DND-41 (cell line): ENCODE results near the gene SCLT1.

Experiments
- ATAC-seq: fragments of 200-7000 bp; cut with Tn5 transposase; 3 replicates; pipeline ENCODE4 v1.9.1; 2021; ENCODE audit warnings: low read depth; ENCODE audit not compliant: insufficient read depth
- DNase-seq: peaks from one replicate; pipeline ENCODE4 v3.0.0-alpha.2; 2020
- H2AFZ ChIP-seq: 2 replicates; pipeline ENCODE4 v1.6.0; 2012; ENCODE audit warnings: low read depth, low read length
- H3K27ac ChIP-seq: 2 replicates; pipeline ENCODE4 v1.5.1; 2012; ENCODE audit warnings: low read length, inconsistent platforms
- H3K27me3 ChIP-seq: fragments of 200-600 bp; sonication (generic); 2 replicates; pipeline ENCODE4 v1.6.0; 2012; ENCODE audit warnings: low read length, mild to moderate bottlenecking, inconsistent platforms; ENCODE audit not compliant: insufficient read depth, poor library complexity
- H3K36me3 ChIP-seq: 2 replicates; pipeline ENCODE4 v1.5.1; 2012; ENCODE audit warnings: low read length, inconsistent platforms; ENCODE audit not compliant: insufficient read depth
- H3K4me1 ChIP-seq: 2 replicates; pipeline ENCODE4 v1.5.1; 2012; ENCODE audit warnings: mild to moderate bottlenecking, low read length; ENCODE audit not compliant: insufficient read depth
- H3K4me2 ChIP-seq: 2 replicates; pipeline ENCODE4 v1.6.0; 2012; ENCODE audit warnings: mild to moderate bottlenecking, moderate library complexity, low read length, inconsistent platforms; ENCODE audit not compliant: insufficient read depth
- H3K4me3 ChIP-seq, 2 experiments: fragments of 200-600 bp in 1 of 2; shearing (Covaris generic) in 1 of 2; 2 replicates each; pipeline ENCODE4 v1.5.1; 2012 to 2016; ENCODE audit warnings: inconsistent platforms in 2 of 2, low read length in 2 of 2, mild to moderate bottlenecking in 2 of 2, low read depth in 1 of 2, moderate library complexity in 1 of 2
- H3K79me2 ChIP-seq: 2 replicates; pipeline ENCODE4 v1.6.0; 2012; ENCODE audit warnings: low read length, inconsistent platforms; ENCODE audit not compliant: insufficient read depth
- H3K9ac ChIP-seq: 2 replicates; pipeline ENCODE4 v1.6.0; 2012; ENCODE audit warnings: low read depth, mild to moderate bottlenecking, inconsistent platforms, low read length, moderate library complexity
- H3K9me3 ChIP-seq: 2 replicates; pipeline ENCODE4 v1.5.1; 2012; ENCODE audit warnings: low read length, moderate library complexity, mild to moderate bottlenecking, inconsistent platforms; ENCODE audit not compliant: insufficient read depth, severe bottlenecking
- H4K20me1 ChIP-seq: 2 replicates; pipeline ENCODE4 v1.6.0; 2012; ENCODE audit warnings: low read length; ENCODE audit not compliant: insufficient read depth
- CTCF ChIP-seq: IDR thresholded peaks from 2 replicates; pipeline ENCODE4 v1.5.1; 2012; ENCODE audit warnings: borderline replicate concordance, low read length, moderate library complexity, mild to moderate bottlenecking; ENCODE audit not compliant: poor library complexity, severe bottlenecking; ENCODE audit errors: extremely low read depth
- EZH2 ChIP-seq: IDR thresholded peaks from 3 replicates; pipeline ENCODE4 v1.6.1; 2012; ENCODE audit warnings: borderline replicate concordance, low read depth, mild to moderate bottlenecking, moderate library complexity, low read length, inconsistent platforms; ENCODE audit not compliant: severe bottlenecking

SCLT1 gene

GRCh38 chr4:128841402-128841801 is 251.9 kb downstream of the SCLT1 start:
- Histone ChIP-seq H3K4me1 (no peaks in the 10 kb centered on the region), H3K27ac (no peak overlapping the region), H3K9ac (no peak overlapping the region), H3K4me3 (no peak overlapping the region), H3K4me2 (no peak overlapping the region), H3K9me3 (no peaks in the 10 kb centered on the region), H2AFZ (no peak overlapping the region), H4K20me1 (peaks cover 87% of the 10 kb centered on the region), H3K27me3 (no peaks in the 10 kb centered on the region), H3K79me2 (peaks cover 97% of the 10 kb centered on the region), H3K36me3 (peaks cover 94% of the 10 kb centered on the region)
- TF ChIP-seq CTCF: no peak
- TF ChIP-seq EZH2: no peak
- ATAC-seq (no peak), DNase-seq (no peak)

- Histone ChIP-seq H3K27me3 (no peaks in the 10 kb centered on the region), H3K4me3 (no peak overlapping the region), H3K9me3 (no peaks in the 10 kb centered on the region), H3K4me2 (no peak overlapping the region), H3K27ac (peak overlapping the region; percentile 13; the same call in 1 of the 2 replicates), H3K9ac (no peak overlapping the region), H4K20me1 (peaks cover 85% of the 10 kb centered on the region), H2AFZ (no peak overlapping the region), H3K36me3 (peaks cover 92% of the 10 kb centered on the region), H3K79me2 (peaks cover 98% of the 10 kb centered on the region), H3K4me1 (no peaks in the 10 kb centered on the region)
- DNase-seq (no peak), ATAC-seq (0 out of 3 replicates have a peak, but pooled peaks have one; percentile 24)
- TF ChIP-seq CTCF (no peak), EZH2 (no peak)
Observed at GRCh38 chr4:128840711-128841318, 252.5 kb downstream of the SCLT1 start.

GRCh38 chr4:128837679-128838078 is 255.7 kb downstream of the SCLT1 start:
- peaks cover 90% of the 10 kb centered on the region for H4K20me1 ChIP-seq
- H3K27ac ChIP-seq: peak overlapping the region; percentile 29; the same call in 1 of the 2 replicates
- H3K9me3 ChIP-seq: no peaks in the 10 kb centered on the region
- no peak overlapping the region for H3K9ac ChIP-seq
- H2AFZ ChIP-seq: no peak overlapping the region
- no peaks in the 10 kb centered on the region for H3K27me3 ChIP-seq
- H3K79me2 ChIP-seq: peaks cover 100% of the 10 kb centered on the region
- H3K4me2 ChIP-seq: no peak overlapping the region
- ATAC-seq (no peak), DNase-seq (no peak)
- H3K36me3 ChIP-seq: peaks cover 92% of the 10 kb centered on the region
- H3K4me1 ChIP-seq: no peaks in the 10 kb centered on the region
- H3K4me3 ChIP-seq: no peak overlapping the region
- TF ChIP-seq CTCF (no peak), EZH2 (no peak)
